ENCODE data around the gene NKAIN1.
"Not testable (repeated sequence)": the region's sequence is repeated elsewhere in the genome, so short reads cannot be mapped to it uniquely, and the experiment has no call there.

NKAIN1 gene

GRCh38 chr1:31196685-31197084 is 43.0 kb downstream of the NKAIN1 start:
- no peak for DNase-seq

GRCh38 chr1:31195267-31195666 is 44.4 kb downstream of the NKAIN1 start:
- DNase-seq = not testable (repeated sequence)

- no peak for DNase-seq
Observed at GRCh38 chr1:31193729-31194128, 46.0 kb downstream of the NKAIN1 start.

GRCh38 chr1:31191281-31191680 is 48.4 kb downstream of the NKAIN1 start:
- DNase-seq = no peak

- DNase-seq = no peak
Observed at GRCh38 chr1:31189696-31190674, 49.7 kb downstream of the NKAIN1 start.

- DNase-seq = peak; percentile 59
Observed at GRCh38 chr1:31183927-31184554, 55.6 kb downstream of the NKAIN1 start.

GRCh38 chr1:31183126-31183525 is 56.6 kb downstream of the NKAIN1 start:
- DNase-seq = no peak

- DNase-seq = peak; percentile 77
Observed at GRCh38 chr1:31182352-31182751, 57.3 kb downstream of the NKAIN1 start.

GRCh38 chr1:31181515-31182343 is 58.0 kb downstream of the NKAIN1 start:
- peak; percentile 81 for DNase-seq

GRCh38 chr1:31180338-31180737 is 59.3 kb downstream of the NKAIN1 start:
- no peak for DNase-seq

- DNase-seq = not testable (repeated sequence)
Observed at GRCh38 chr1:31176291-31176690, 63.4 kb downstream of the NKAIN1 start.

- DNase-seq = no peak
Observed at GRCh38 chr1:31170486-31170735, 69.3 kb downstream of the NKAIN1 start.

GRCh38 chr1:31166462-31166861 is 73.2 kb downstream of the NKAIN1 start:
- DNase-seq = no peak

- DNase-seq = no peak
Observed at GRCh38 chr1:31164291-31164690, 75.4 kb downstream of the NKAIN1 start.

GRCh38 chr1:31163866-31164265 is 75.8 kb downstream of the NKAIN1 start:
- DNase-seq = no peak

GRCh38 chr1:31161571-31161970 is 78.1 kb downstream of the NKAIN1 start:
- DNase-seq = no peak

- no peak for DNase-seq
Observed at GRCh38 chr1:31159869-31160611, 79.6 kb downstream of the NKAIN1 start.

- DNase-seq = no peak
Observed at GRCh38 chr1:31159323-31159722, 80.4 kb downstream of the NKAIN1 start.

- peak; percentile 77 for DNase-seq
Observed at GRCh38 chr1:31155216-31155806, 84.4 kb downstream of the NKAIN1 start.

GRCh38 chr1:31154632-31155215 is 85.0 kb downstream of the NKAIN1 start:
- DNase-seq = peak; percentile 89

GRCh38 chr1:31154000-31154631 is 85.6 kb downstream of the NKAIN1 start:
- DNase-seq = no peak
